GM21576 (cell line): ENCODE measurements around the gene PIP.
"Not testable (repeated sequence)": the region's sequence is repeated elsewhere in the genome, so short reads cannot be mapped to it uniquely, and the experiment has no call there.

Source experiments
- ATAC-seq: cut with Tn5 transposase; IDR thresholded peaks from one replicate; pipeline ENCODE4 v1.9.1; 2021; ENCODE audit warnings: mild to moderate bottlenecking, moderate library complexity; ENCODE audit not compliant: unreplicated experiment

Gene PIP

GRCh38 chr7:143176128-143176527 lies 44.3 kb downstream of the PIP start:
- no peak for ATAC-seq

- no peak for ATAC-seq
These were observed 45.7 kb downstream of the PIP start for GRCh38 chr7:143177374-143178119.

GRCh38 chr7:143180771-143181170 lies 48.9 kb downstream of the PIP start:
- ATAC-seq: not testable (repeated sequence)

GRCh38 chr7:143181349-143181748 lies 49.5 kb downstream of the PIP start:
- no peak for ATAC-seq

- no peak for ATAC-seq
These were observed 51.1 kb downstream of the PIP start, which contains the start of gene TAS2R39 for GRCh38 chr7:143183024-143183423. Gene TAS2R39, plus strand, starts transcription at chr7:143183419. Its CDS starts 0 bp downstream, at chr7:143183419.

- no peak for ATAC-seq
These were observed 53.7 kb downstream of the PIP start for GRCh38 chr7:143185551-143185950.

GRCh38 chr7:143188994-143189393 lies 57.1 kb downstream of the PIP start:
- ATAC-seq: no peak
